Activated CD4-positive, alpha-beta T cell treated with anti-CD3 and anti-CD28 coated beads for 48 hours (primary cell): ENCODE results near the gene TRIM3.

Experiments used
- DNase-seq: peaks from one replicate; pipeline ENCODE4 v3.0.0-alpha.2; 2020

The TRIM3 gene

DNA sequence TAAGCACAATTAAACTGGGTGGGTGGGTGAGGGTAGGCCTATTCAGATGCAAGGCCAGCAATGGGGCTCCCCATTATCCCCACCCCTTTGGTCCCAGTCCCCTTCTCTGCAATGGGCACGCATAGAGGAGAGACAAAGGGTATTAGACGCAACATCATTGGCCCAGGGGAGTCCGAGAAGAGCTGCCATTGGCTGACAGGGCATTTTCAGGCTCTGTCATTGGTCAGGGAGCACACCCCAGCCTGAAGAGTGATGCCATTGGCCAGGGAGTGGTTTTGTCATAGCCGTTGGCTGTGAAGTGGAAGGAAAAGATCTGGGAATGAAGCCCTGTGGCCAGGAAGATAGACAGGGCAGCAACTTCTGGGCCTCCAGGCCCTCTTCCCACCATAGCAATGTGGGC, 2.8 kb upstream of the TRIM3 start:
- DNase-seq: no peak

- no peak for DNase-seq
Measured at GRCh38 chr11:6475936-6476335, 2.2 kb upstream of the TRIM3 start.

GRCh38 chr11:6474806-6475500, 1.2 kb upstream of the TRIM3 start:
- DNase-seq: no peak

GRCh38 chr11:6474413-6474792, 662 bp upstream of the TRIM3 start:
- no peak for DNase-seq

DNA sequence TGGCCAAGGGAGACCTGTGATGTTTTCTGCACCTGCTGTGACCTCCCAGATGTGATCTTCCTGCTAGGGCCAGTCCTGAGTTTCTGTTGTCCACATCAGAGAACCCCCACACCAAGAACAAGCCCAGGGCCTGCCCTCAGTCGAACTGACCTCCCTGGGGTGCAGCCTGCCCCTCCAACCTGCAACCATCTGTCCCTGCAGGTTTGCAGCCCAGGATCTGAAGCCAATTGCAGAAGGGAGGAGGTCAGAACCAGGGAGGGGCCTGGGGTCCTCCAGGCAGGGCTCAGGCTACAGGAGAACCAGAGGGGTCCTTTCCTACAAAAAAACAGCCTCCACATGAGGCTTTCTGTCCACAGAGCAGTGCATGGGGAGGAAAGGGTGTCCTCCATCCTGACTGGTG, 807 bp downstream of the TRIM3 start:
- DNase-seq: no peak

DNA sequence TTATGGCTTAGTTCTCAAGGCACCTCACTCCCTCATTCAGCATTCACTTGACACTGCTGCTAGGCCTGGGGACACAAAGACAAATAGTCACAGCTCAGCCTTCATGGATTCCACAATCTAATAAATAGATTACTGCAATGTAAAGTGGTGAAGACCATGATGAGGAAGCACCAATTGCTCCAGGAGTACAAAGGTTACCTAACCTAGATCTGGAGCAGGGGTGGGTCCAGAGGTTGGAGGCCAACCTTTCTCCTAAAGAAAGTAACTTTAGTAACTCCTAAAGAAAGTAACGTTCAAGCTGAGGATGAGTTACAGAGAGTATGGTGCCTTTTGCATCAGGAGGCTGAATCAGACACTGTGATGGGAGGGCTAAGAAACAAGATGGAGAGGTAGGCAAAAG, 4.1 kb downstream of the TRIM3 start:
- DNase-seq: no peak

- peak; percentile 21 for DNase-seq
Measured at GRCh38 chr11:6468712-6469495, 4.8 kb downstream of the TRIM3 start.

- DNase-seq: no peak
Measured at GRCh38 chr11:6459099-6459450, 14.7 kb downstream of the TRIM3 start.

DNA sequence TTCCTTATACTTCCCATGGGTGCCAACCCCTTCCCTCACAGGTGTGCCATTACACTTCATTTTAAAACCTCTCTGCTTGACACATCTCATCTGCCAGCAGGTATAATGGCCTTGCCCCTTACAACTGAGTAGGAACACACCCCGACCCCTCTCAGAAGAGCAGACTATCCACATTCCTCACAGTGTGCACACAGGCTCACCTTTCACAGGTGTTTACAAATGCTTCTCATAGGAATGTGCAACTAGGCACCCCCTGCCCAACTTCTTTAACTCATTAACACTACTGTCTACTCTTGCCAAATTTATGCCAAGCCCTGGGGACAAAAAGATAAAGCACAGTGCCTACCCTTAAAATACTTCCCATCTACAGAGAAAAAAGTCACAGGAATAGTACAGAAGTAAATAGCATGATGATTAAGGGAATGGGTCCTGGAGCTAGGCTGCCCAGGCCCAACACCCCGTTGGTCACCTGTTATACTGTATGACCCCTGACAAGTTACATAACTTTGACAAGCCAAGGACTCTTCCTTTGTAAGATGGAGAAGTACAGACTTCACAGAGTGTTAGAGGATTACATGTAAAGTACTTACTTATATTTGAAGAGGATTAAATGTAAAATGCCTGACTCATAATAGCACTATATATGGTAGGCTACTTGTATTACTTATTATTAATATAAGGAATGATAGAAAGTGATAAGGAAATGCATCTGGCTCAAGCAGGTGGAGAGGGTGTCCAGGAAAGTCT, 15.2 kb downstream of the TRIM3 start:
- no peak for DNase-seq

DNA sequence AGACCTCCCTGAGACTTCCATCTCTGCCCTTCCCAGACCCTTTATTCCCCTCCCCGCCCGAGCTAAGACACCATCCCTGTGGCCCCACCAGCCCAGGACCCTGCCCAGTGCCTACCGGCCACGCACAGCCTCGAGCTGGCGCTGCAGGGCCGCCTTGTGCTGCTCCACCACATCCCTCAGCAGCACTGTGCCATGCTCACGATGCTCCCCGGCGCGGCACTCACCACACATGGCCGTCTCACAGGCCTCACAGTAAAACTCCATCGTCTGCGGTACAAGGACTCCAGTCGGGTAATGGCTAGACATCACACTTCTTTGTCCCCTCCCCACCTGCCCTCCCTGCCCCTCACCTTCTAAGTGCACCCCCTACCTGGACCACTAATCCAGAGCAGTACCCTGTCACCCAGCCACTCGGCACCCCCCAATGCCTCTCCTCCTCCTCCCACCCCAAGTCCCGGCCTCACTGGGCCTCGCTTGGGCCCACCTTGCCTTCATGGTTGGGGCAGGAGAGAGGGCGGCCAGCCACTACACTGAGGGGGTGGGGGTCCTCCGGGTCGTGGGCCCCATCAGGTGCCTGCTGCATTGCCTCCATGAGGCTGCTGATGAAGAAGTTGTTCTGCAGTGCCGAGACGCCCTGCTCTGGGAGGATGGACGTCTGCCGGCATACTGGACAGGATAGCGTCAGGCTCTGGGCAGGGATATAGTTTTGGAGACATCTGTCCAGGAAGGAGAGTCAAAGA, 16.0 kb downstream of the TRIM3 start:
- no peak for DNase-seq

GRCh38 chr11:6456361-6457073, 17.2 kb downstream of the TRIM3 start:
- no peak for DNase-seq

DNA sequence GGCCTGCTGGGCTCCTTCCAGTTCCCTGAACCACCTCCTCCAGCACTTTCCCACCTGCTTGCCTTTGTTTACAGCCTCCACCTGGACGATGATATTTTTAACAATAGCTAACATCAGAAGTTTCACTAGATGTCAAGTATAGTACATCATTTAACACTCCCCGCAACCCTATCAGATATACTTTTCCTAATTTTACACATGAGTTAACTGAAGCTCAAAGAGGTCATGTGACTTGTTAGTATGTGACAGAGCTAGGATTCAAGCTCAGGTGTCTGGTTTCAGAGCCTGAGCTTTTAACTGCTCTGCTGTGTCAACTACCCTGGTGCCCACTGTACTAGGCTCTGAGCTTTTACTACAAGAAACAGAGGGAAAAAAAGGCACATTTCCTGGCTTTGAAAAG, 18.7 kb downstream of the TRIM3 start:
- no peak for DNase-seq

- DNase-seq: no peak
Measured at GRCh38 chr11:6453152-6453551, 20.6 kb downstream of the TRIM3 start.

GRCh38 chr11:6452219-6452618, 21.5 kb downstream of the TRIM3 start:
- DNase-seq: no peak

DNA sequence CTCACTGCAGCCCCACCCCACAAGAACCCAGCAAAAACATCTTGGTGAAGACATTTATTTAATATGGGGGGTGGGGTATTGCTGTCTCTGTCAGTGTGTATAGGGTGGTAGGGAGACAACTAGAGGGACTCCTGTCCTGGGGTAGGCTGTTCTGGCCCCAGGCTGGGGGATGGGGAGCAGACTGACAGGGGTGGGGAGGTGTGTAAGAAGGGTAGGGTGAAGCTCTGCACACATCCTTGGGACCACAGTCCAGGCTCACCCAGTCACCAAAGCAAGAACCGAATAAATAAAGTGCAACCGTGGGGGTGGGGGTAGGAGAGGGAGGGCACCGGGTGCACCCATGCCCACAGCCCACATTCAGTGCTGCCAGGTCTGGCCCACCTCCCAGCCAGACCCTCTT, 25.2 kb downstream of the TRIM3 start:
- DNase-seq: no peak

- DNase-seq: peak; percentile 64
Measured at GRCh38 chr11:6443269-6444003, 30.3 kb downstream of the TRIM3 start.

GRCh38 chr11:6442441-6442840, 31.3 kb downstream of the TRIM3 start:
- no peak for DNase-seq

DNA sequence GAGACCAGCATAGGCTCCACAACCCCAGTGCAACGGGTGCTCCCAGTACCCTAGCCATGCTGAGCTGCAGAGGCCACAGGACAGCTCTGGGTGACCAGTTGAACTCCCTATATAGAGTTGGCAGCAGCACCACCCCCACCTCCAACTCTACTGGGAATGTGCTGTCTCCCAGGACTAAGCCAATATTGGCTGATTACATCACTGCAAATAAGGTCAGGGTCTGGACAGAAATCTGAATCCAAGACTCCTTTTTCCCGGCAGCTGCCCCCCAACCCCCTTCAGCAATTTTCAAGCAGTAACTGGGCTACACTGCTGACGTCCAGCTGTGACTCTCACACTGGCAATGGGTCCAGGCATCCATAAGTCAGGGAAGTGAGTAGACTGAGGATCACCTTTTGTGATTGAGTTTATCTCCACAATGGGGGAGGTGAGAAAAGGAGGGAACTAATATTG, 32.8 kb downstream of the TRIM3 start, which contains the start of gene HPX:
HPX (minus strand) TSS at position 82 of the 453 bp plus-strand sequence; CDS start at position 58, 24 bp downstream.
- no peak for DNase-seq

- peak; percentile 39 for DNase-seq
Measured at GRCh38 chr11:6438979-6439571, 34.7 kb downstream of the TRIM3 start.

GRCh38 chr11:6437993-6438392, 35.7 kb downstream of the TRIM3 start:
- no peak for DNase-seq

GRCh38 chr11:6437423-6437822, 36.3 kb downstream of the TRIM3 start:
- no peak for DNase-seq
